OCI-LY3 (cell line): Measurements from ENCODE around the gene TCEA2.
A peak's percentile ranks its signal among the peaks of the same experiment; 100 is the strongest.

Experiments used
- H2AFZ ChIP-seq: fragments of 200-600, 300-600 bp; shearing (Covaris generic); 2 replicates; pipeline ENCODE4 v1.6.0; 2014; ENCODE audit warnings: antibody characterized with exemption, low read depth, low read length
- H3K27ac ChIP-seq: fragments of 200-600, 300-600 bp; sonication (generic); 2 replicates; pipeline ENCODE4 v1.5.1; 2014; ENCODE audit warnings: mild to moderate bottlenecking, low read length, moderate library complexity, mixed read lengths
- H3K27me3 ChIP-seq: fragments of 200-600, 300-600 bp; sonication (generic); 2 replicates; pipeline ENCODE4 v1.6.1; 2014; ENCODE audit warnings: low read depth, low read length, mixed read lengths
- H3K36me3 ChIP-seq: fragments of 200-600, 300-600 bp; sonication (generic); replicated peaks from 2 replicates; pipeline ENCODE3; 2014; ENCODE audit warnings: low read depth, low read length, mixed read lengths
- H3K4me1 ChIP-seq: fragments of 300-600, 200-600 bp; sonication (generic); 2 replicates; pipeline ENCODE4 v1.6.1; 2014; ENCODE audit warnings: low read length, mixed read lengths
- H3K4me2 ChIP-seq: fragments of 200-600, 300-600 bp; sonication (generic); 2 replicates; pipeline ENCODE4 v1.6.1; 2014; ENCODE audit warnings: low read length, mixed read lengths
- H3K4me3 ChIP-seq: fragments of 300-600, 200-600 bp; sonication (generic); 2 replicates; pipeline ENCODE4 v1.5.1; 2014; ENCODE audit warnings: antibody characterized with exemption, mild to moderate bottlenecking, low read length, moderate library complexity
- H3K79me2 ChIP-seq: fragments of 300-600, 200-600 bp; shearing (Covaris generic); 2 replicates; pipeline ENCODE4 v1.6.1; 2014; ENCODE audit warnings: mild to moderate bottlenecking, low read length, mixed read lengths
- H3K9ac ChIP-seq: fragments of 300-600, 200-600 bp; shearing (Covaris generic); 2 replicates; pipeline ENCODE4 v1.6.0; 2014; ENCODE audit warnings: mild to moderate bottlenecking, low read length, moderate library complexity
- H3K9me3 ChIP-seq: fragments of 200-600, 300-600 bp; shearing (Covaris generic); 2 replicates; pipeline ENCODE4 v1.6.1; 2014; ENCODE audit warnings: low read length, mixed read lengths; ENCODE audit not compliant: insufficient read depth
- H4K20me1 ChIP-seq: fragments of 200-600, 300-600 bp; sonication (generic); 2 replicates; pipeline ENCODE4 v1.6.1; 2016; ENCODE audit warnings: low read length, mixed read lengths; ENCODE audit not compliant: insufficient read depth
- EZH2phosphoT487 ChIP-seq: fragments of 200-600 bp; shearing (Covaris generic); IDR thresholded peaks from 2 replicates; pipeline ENCODE4 v1.6.1; 2018; ENCODE audit warnings: antibody characterized with exemption, mixed run types, low read depth
- TF ChIP-seq, protein P1 (sequence below): fragments of 200-600, 300-600 bp; sonication (generic); IDR thresholded peaks from 2 replicates; pipeline ENCODE4 v1.5.1; 2014; ENCODE audit warnings: antibody characterized with exemption, low read length, low read depth

TCEA2 gene

DNA sequence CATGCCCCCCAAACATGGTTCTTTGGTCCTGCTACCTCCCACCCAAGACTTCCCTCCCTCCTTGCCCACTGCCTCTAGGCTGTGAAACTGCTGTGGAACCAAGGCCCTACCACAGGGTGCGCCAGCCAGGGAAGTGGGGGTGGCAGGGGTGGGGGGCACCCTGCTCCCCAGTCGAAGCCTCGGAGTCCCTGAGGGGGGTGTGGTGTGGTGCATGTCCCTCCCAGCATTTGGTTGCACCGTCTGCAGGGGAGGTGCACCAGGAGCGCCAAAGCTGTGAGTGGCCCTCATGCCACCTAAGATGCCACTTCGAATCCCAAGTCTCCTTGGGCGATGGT lies 14.5 kb downstream of the TCEA2 start:
- no peaks in the 10 kb centered on the region for H3K27me3 ChIP-seq
- TF ChIP-seq, protein P1, sequence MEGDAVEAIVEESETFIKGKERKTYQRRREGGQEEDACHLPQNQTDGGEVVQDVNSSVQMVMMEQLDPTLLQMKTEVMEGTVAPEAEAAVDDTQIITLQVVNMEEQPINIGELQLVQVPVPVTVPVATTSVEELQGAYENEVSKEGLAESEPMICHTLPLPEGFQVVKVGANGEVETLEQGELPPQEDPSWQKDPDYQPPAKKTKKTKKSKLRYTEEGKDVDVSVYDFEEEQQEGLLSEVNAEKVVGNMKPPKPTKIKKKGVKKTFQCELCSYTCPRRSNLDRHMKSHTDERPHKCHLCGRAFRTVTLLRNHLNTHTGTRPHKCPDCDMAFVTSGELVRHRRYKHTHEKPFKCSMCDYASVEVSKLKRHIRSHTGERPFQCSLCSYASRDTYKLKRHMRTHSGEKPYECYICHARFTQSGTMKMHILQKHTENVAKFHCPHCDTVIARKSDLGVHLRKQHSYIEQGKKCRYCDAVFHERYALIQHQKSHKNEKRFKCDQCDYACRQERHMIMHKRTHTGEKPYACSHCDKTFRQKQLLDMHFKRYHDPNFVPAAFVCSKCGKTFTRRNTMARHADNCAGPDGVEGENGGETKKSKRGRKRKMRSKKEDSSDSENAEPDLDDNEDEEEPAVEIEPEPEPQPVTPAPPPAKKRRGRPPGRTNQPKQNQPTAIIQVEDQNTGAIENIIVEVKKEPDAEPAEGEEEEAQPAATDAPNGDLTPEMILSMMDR: no peak
- TF ChIP-seq EZH2phosphoT487: no peak
- H3K9me3 ChIP-seq: no peaks in the 10 kb centered on the region
- peaks cover 15% of the 10 kb centered on the region for H3K36me3 ChIP-seq
- peak overlapping the region; percentile 91 for H3K4me3 ChIP-seq
- H4K20me1 ChIP-seq: no peaks in the 10 kb centered on the region
- peak overlapping the region; percentile 99 for H3K4me2 ChIP-seq
- peak overlapping the region; percentile 98 for H3K9ac ChIP-seq
- H2AFZ ChIP-seq: no peak overlapping the region
- peaks cover 34% of the 10 kb centered on the region for H3K79me2 ChIP-seq
- peaks cover 30% of the 10 kb centered on the region for H3K4me1 ChIP-seq
- H3K27ac ChIP-seq: peak overlapping the region; percentile 91

DNA sequence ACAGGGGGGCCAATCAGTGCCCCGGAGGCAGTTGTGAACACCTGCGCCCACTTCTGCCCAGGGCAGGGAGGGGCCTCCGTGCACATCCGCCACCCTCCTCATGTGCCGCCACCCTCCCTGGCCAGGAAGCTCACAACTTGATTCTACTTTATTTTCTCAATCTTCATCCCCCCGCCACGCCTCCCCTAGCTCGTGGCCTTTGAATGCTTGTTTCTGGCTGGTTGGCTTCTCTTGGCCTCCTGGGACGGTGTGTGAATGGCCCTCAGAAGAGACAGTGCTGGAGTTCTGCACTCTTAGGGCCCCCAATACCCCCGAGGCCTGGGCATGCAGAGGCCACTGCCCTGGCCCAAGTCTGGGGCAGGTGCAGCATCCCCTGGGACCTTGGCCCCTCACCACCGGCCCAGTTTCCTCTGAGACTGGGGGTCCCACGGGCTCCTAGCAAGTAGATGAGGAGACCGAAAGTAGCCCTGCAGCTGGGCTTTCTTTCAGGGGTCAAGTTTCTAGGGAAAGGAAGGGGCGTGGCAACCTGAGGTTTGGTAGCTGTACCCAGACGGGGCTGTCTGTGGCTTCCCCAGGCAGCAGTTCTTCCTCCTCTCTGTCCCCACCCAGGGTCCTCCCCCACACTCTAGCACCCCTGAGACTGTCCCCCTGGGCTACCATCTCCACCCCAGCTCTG lies 15.0 kb downstream of the TCEA2 start:
- Histone ChIP-seq H3K9me3 (no peaks in the 10 kb centered on the region), H3K9ac (peak overlapping the region; percentile 98), H3K27ac (peak overlapping the region; percentile 91), H3K4me1 (peaks cover 33% of the 10 kb centered on the region), H2AFZ (no peak overlapping the region), H3K4me2 (peak overlapping the region; percentile 99), H3K4me3 (peak overlapping the region; percentile 91), H3K79me2 (peaks cover 34% of the 10 kb centered on the region), H3K27me3 (0 out of 2 replicates have a peak, but pooled peaks cover 3% of the 10 kb centered on the region), H4K20me1 (no peaks in the 10 kb centered on the region), H3K36me3 (peaks cover 15% of the 10 kb centered on the region)
- TF ChIP-seq, protein P1: no peak
- TF ChIP-seq EZH2phosphoT487: no peak

DNA sequence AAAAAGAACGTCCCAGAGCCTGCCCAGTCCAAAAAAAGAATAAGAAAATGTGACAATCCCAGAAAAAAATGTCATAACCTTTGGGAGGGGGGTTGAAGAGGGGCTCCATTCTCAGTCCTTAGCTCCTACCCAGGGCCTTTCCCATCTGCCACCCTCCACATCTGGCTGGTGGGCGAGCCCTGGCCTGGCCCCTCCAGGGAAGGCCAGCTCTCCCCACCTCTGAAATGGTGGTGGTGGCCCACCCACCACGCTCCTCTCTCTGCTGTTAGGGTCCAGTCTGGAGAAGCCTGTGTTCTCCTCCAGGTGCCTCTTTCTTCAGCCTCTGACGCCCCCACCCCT lies 15.9 kb downstream of the TCEA2 start:
- peak overlapping the region; percentile 91 for H3K27ac ChIP-seq
- H3K36me3 ChIP-seq: peaks cover 9% of the 10 kb centered on the region
- H3K4me1 ChIP-seq: peaks cover 34% of the 10 kb centered on the region
- no peak overlapping the region for H2AFZ ChIP-seq
- 0 out of 2 replicates have a peak, but pooled peaks cover 4% of the 10 kb centered on the region for H3K27me3 ChIP-seq
- TF ChIP-seq EZH2phosphoT487: no peak
- TF ChIP-seq, protein P1: no peak
- peak overlapping the region; percentile 91 for H3K4me3 ChIP-seq
- no peaks in the 10 kb centered on the region for H3K9me3 ChIP-seq
- peak overlapping the region; percentile 98 for H3K9ac ChIP-seq
- H3K4me2 ChIP-seq: peak overlapping the region; percentile 99
- no peaks in the 10 kb centered on the region for H4K20me1 ChIP-seq
- peaks cover 34% of the 10 kb centered on the region for H3K79me2 ChIP-seq

DNA sequence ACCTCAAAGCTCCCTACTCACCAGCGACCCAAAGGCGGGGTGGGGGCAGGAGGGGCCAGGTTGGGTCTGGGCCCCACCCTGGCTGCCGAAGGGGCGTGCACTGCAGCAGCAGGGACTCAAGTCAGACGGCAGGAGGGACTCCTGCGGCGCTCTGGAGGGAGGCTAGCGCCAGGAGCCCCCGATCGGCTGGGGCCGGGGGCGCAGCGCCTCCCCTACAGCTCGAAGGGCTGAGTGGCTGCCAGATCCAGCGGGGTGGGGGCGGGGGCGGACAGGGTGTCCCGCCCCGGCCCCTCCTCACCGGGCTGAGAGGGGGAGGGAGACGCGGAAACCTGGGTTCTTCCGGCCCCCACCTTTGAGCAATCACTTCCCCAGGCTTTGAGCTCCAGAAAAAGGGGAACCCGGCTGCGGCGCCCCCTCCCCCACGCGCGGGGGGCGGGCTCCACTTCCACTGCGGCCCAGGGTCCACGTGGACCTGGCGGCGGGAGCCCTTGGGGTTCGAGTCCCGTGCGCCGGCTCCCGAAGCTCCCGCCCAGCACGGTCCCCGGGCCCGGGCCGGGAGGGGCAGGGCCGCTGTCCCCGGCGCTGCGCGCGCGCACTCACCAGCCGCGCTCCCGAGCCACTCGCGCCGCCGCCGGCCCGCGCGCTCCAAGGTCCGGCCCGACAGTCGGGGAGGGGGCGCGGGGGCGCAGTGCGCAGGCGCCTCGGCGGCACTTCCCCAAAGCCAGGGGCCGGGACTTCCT lies 16.4 kb downstream of the TCEA2 start, which contains the start of gene RGS19:
Gene RGS19, minus strand, starts transcription at position 246 of the 740 bp plus-strand sequence. CDS start 2,632 bp downstream, outside the sequence.
- Histone ChIP-seq H3K36me3 (peaks cover 9% of the 10 kb centered on the region), H3K9ac (peak within 1 kb of the TSS; percentile 98), H3K4me1 (peaks cover 34% of the 10 kb centered on the region), H3K9me3 (no peaks in the 10 kb centered on the region), H4K20me1 (no peaks in the 10 kb centered on the region), H3K4me2 (peak within 1 kb of the TSS; percentile 99), H3K27me3 (peaks cover 9% of the 10 kb centered on the region), H3K4me3 (peak within 1 kb of the TSS; percentile 95), H3K27ac (peak within 1 kb of the TSS; percentile 91), H2AFZ (0 out of 2 replicates have a peak within 1 kb of the TSS, but pooled peaks have one; percentile 33), H3K79me2 (peaks cover 34% of the 10 kb centered on the region)
- TF ChIP-seq, protein P1: no peak
- TF ChIP-seq EZH2phosphoT487: no peak
